Right renal pelvis (tissue), 4 donors: ENCODE results near the gene PRKAG1. TPM values are rescaled to one million over a fixed set of nuclear protein-coding genes. Genes with fewer than 3 reads are reported as not detected.
"Not testable (repeated sequence)": the region's sequence is repeated elsewhere in the genome, so short reads cannot be mapped to it uniquely, and the experiment has no call there.

Experiments used
- DNase-seq, 4 donors: peaks; one replicate each; pipeline ENCODE4 v3.0.0-alpha.2; 2013; ENCODE audit warnings: low read depth in 4 of 4, low spot score in 3 of 4, missing footprints in 1 of 4
- polyA plus RNA-seq, 4 donors: library from polyadenylated mRNA; unstranded; fragments of 120-200 nt; gene quantifications; one replicate each; pipeline ENCODE4 v1.2.1, GENCODE V29; 2013; ENCODE audit not compliant: insufficient read length in 4 of 4

The PRKAG1 gene
- polyA plus RNA-seq = 10 to 100 TPM; 74.6 to 83.1 (median 80.5) TPM

- peak; percentile 95 to 97 (median 95) for DNase-seq
Observed at GRCh38 chr12:49018261-49019119, at the start of gene PRKAG1. PRKAG1 (minus strand) TSS chr12:49018776; CDS start chr12:49018740, 36 bp downstream.

GRCh38 chr12:49066120-49066519 lies 47.5 kb upstream of the PRKAG1 start:
- no peak for DNase-seq

- no peak for DNase-seq
Observed at GRCh38 chr12:49064767-49065152, 46.2 kb upstream of the PRKAG1 start.

GRCh38 chr12:49061916-49062315 lies 43.3 kb upstream of the PRKAG1 start:
- DNase-seq = not testable (repeated sequence)

- DNase-seq = no peak
Observed at GRCh38 chr12:49061157-49061650, 42.6 kb upstream of the PRKAG1 start.

DNA sequence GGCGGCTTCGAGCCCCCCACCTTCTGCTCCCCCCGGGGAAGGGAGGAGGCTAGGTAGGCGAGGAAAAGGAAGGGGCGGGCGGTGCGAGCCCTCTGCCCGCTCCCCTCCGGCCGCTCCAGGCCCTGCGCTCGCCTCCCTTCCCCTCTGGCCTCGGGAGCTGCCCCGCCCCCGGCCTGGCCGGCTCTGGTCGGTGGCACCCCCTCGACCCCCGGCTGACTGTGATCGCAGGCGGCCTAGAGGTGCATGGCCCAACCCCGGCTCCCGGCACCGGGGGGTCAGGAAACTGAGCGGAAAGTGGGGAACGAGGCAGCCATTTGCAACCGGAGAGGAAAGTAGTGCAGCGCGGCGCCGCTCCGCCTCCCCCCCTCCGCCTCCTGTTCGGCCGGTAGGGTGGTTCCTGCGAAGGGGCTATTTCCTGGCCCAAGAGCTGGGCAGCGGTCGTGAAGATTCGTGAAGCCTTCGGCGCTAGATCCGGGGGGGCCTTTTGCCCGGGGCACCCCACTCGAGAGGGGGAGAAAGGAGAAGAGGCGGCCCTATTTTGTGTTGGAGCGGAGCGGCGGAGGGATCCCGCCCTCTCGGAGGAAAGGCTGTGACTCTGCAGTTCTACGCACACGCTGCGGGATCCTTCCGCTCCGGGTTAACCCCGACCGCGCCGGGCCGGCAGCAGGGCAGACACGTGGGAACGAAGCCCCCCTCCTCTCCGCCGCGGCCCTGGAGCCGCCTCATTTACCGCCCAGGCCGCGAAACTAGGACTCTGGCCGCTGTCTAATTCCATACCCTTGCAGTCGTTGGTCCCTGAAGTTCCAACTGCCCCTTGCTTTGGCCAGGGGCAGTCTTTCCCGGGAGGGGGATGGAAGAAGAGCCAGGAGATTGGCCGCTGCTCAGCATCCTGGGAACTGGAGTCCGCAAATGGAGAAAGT lies 41.9 kb upstream of the PRKAG1 start, which contains the start of gene KMT2D:
Gene KMT2D (minus strand): TSS at position 558 of the 920 bp plus-strand sequence. CDS start 5,470 bp downstream, outside the sequence.
- DNase-seq = peak; percentile 90 to 94 (median 92)

GRCh38 chr12:49059299-49060171 lies 41.0 kb upstream of the PRKAG1 start:
- peak in 2 of 4 donors; percentile 7 to 15 for DNase-seq

DNA sequence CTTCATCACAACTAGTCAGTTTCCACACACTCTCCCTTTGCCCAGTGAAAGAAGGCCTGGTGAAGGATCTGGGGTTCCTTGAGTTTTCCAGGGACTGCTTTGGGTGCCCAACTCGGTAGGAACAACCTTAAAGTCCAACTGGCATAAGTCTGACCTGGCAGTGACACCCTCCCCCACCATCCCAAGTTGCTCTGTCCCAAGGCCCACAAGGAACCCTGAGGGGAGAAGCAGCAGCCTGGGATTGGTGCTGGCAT lies 40.4 kb upstream of the PRKAG1 start:
- no peak for DNase-seq

DNA sequence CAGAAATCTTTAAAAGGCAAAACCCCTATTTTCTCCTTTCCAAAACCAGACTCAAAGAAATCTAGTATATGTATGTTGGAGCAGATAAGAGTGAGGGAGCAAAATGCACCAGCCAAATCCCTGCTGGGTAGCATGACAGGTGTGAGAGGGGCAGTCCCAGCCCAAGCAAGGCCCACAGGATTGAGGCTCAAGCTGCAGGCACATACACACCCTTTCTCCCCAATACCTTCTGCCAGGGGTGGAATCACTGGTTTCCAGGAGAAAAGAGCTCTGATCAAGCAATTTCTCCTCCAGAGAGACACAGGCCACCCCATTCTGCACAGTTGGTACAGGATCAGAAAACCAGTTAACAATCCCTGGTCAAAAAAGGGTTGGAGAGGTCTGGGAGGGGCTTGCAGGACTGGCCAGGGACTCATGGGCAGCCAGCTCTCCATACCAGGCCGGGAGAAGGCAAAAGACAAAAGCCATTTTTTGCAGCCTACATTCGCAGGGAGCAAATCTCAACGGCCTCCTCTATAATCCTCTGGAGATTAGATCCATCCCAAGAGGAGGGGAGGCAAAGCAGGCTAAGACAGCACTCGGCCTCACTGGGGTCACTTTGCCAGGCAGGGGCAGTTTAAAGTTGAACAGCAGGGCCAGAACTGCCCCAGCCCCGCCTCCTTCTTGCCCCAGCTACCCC lies 39.9 kb upstream of the PRKAG1 start:
- no peak for DNase-seq

- no peak for DNase-seq
Observed at GRCh38 chr12:49057888-49058287, 39.3 kb upstream of the PRKAG1 start.

GRCh38 chr12:49055978-49056754 lies 37.6 kb upstream of the PRKAG1 start:
- peak in 1 of 4 donors; percentile 25 for DNase-seq

GRCh38 chr12:49055092-49055491 lies 36.5 kb upstream of the PRKAG1 start:
- no peak for DNase-seq

- DNase-seq = no peak
Observed at GRCh38 chr12:49054524-49054923, 35.9 kb upstream of the PRKAG1 start.

- DNase-seq = no peak
Observed at GRCh38 chr12:49054096-49054495, 35.5 kb upstream of the PRKAG1 start.

GRCh38 chr12:49052451-49053208 lies 34.1 kb upstream of the PRKAG1 start:
- no peak for DNase-seq

DNA sequence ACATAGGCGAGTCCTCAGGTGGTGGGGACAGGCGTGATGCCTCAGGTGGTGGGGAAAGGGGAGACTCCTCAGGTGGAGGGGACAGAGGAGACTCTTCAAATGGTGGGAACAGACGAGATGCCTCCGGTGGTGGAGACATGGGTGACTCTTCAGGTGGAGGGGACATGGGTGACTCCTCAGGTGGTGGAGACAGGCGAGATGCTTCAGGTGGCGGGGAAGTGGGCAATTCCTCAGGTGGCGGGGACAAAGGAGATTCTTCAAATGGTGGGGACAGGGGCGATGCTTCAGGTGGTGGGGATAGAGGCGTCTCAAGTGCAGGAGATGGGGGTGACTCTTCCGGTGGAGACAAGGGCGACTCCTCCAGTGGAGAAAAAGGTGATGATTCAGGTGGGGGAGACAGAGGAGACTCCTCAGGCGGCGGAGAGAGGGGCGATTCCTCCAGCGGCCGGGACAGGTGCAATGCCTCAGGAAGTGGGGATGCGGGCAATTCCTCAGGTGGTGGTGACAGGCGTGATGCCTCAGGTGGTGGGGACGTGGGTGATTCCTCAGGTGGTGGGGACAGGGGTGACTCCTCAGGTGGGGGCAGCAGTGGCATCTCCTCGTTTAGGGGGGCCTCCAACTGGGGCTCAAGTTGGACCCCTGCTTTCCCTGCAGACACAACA lies 33.3 kb upstream of the PRKAG1 start:
- DNase-seq = no peak

DNA sequence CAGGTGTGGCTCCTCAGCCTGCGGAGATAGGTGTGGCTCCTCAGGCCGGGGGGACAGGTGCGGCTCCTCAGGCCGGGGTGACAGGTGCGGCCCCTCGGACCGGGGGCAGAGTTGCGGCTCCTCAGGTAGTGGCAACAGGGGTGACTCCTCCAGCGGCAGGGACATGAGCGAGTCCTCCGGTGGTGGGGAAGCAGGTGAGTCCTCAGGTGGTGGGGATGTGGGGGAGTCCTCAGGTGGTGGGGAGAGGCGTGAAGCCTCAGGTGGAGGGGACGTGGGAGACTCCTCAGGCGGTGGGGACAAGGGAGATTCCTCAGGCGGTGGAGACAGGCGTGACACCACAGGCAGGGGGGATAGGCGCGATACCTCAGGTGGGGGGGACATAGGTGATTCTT lies 32.8 kb upstream of the PRKAG1 start:
- DNase-seq = no peak
